Ascending aorta (tissue), 2 donors: ENCODE measurements around the gene TTLL13. TPM values are rescaled to one million over a fixed set of nuclear protein-coding genes. Genes with fewer than 3 reads are reported as not detected.
A peak's percentile ranks its signal among the peaks of the same experiment; 100 is the strongest.
"Not testable (repeated sequence)": the region's sequence is repeated elsewhere in the genome, so short reads cannot be mapped to it uniquely, and the experiment has no call there.

ENCODE experiments used
- DNase-seq, 2 donors: peaks; one replicate each; pipeline ENCODE4 v3.0.0-alpha.2; 2019; ENCODE audit warnings: low spot score in 2 of 2
- H3K27ac ChIP-seq, 2 donors: fragments of 200-600 bp; sonication (generic); one replicate each; pipeline ENCODE4 v1.5.1; 2016 to 2017; ENCODE audit warnings: mild to moderate bottlenecking in 1 of 2
- H3K27me3 ChIP-seq: fragments of 200-600 bp; sonication (generic); one replicate; pipeline ENCODE4 v1.5.1; 2017
- H3K36me3 ChIP-seq, 2 donors: fragments of 200-600 bp; sonication (generic); one replicate each; pipeline ENCODE4 v1.5.1; 2016
- H3K4me1 ChIP-seq, 2 donors: fragments of 200-600 bp; sonication (generic); one replicate each; pipeline ENCODE4 v1.5.1; 2016 to 2017; ENCODE audit warnings: mild to moderate bottlenecking in 1 of 2
- H3K4me3 ChIP-seq, 2 donors: fragments of 200-600 bp; sonication (generic); one replicate each; pipeline ENCODE4 v1.5.1; 2016 to 2017; ENCODE audit warnings: mild to moderate bottlenecking in 1 of 2
- H3K9me3 ChIP-seq, 2 donors: fragments of 200-600 bp; sonication (generic); one replicate each; pipeline ENCODE4 v1.5.1; 2016
- intact Hi-C: fragments of 100-400 bp; cut with DNase I; formaldehyde crosslinking; loops from one replicate; pipeline ENCODE4 v1.15.1; 2023
- total RNA-seq: library from RNA; depleted of rRNA; stranded (reverse); fragments of >200 nt; gene quantifications from one replicate; pipeline ENCODE4 v1.1.0, GENCODE V29; 2016
- TF ChIP-seq, protein P1 (sequence below), 3 experiments: fragments of 200-600 bp in 2 of 3; fragments of 450-650 bp in 1 of 3; sonication (generic) in 2 of 3; IDR thresholded peaks; one replicate each; pipeline ENCODE4 v1.5.1; 2016 to 2019; ENCODE audit warnings: antibody characterized with exemption in 3 of 3, mild to moderate bottlenecking in 1 of 3, moderate library complexity in 1 of 3

TTLL13 gene
- total RNA-seq, 1 donor from 2014 or later = not detected

DNA sequence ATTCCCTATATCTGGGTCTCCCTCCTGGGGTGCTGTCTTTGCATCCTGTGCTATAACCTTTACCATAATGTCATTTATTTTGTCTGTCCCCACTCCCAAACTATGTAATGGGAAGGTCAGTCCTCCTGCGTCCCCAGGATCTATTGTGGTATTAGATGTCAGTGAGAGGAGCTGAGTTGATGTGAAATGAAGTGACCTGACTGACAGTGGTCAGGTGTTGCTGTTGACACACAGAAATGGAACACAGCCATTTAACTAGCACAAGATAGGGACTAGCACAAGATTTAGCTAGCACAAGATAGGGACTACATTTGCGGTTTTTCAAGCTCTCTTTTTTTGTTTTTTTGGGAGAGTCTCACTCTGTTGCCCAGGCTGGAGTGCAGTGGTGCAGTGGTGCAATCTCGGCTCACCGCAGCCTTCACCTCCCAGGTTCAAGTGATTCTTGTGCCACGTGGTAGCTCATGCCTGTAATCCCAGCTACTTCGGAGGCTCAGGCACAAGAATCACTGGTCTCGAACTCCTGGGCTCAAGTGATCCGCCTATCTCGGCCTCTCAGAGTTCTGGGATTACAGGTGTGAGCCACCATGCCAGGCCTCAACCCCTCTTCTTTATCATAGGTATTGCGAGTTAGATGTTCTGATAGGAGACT, 21.3 kb downstream of the TTLL13 start:
- Histone ChIP-seq H3K9me3 (no peaks in the 10 kb centered on the region), H3K4me1 (peaks cover 4 to 19% of the 10 kb centered on the region in 2 donors), H3K36me3 (peaks cover 32 to 57% of the 10 kb centered on the region in 2 donors), H3K4me3 (no peak overlapping the region), H3K27me3 (no peaks in the 10 kb centered on the region), H3K27ac (no peak overlapping the region)
- intact Hi-C loops = no loop called here
- TF ChIP-seq, protein P1, sequence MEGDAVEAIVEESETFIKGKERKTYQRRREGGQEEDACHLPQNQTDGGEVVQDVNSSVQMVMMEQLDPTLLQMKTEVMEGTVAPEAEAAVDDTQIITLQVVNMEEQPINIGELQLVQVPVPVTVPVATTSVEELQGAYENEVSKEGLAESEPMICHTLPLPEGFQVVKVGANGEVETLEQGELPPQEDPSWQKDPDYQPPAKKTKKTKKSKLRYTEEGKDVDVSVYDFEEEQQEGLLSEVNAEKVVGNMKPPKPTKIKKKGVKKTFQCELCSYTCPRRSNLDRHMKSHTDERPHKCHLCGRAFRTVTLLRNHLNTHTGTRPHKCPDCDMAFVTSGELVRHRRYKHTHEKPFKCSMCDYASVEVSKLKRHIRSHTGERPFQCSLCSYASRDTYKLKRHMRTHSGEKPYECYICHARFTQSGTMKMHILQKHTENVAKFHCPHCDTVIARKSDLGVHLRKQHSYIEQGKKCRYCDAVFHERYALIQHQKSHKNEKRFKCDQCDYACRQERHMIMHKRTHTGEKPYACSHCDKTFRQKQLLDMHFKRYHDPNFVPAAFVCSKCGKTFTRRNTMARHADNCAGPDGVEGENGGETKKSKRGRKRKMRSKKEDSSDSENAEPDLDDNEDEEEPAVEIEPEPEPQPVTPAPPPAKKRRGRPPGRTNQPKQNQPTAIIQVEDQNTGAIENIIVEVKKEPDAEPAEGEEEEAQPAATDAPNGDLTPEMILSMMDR (IDR thresholded peaks at IDR 0.05) = no peak
- peak in 1 of 2 donors; percentile 35 for DNase-seq

DNA sequence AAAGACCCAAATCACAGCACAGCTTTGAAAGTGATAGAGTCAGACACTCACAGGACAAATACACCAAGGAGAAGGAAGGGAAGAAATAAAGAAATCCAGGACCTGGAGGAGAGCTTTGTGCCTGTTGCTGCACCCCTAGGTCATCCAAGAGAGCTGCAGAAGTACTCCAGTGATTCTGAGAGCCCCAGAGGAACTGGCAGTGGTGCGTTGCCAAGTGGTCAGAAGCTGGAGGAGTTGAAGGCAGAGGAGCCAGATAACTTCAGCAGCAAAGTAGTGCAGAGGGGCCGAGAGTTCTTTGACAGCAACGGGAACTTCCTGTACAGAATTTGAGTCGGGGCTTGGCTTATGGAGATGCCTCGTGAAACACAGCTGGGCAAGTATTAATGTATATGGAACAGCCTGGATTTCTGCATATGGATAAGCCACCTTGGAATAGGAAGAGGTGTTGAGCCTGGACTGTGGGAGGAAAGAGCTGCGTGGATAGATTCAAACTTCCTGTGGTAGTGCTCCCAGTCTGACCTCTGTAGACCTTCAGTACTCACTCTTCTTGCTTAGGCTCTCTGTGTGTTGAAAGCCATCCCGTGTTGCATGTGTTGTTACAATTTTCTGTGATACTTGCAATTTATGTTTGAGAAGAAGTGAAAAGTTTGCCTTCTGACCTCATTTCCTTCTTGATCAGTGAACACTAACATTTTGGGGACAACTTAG, 22.3 kb downstream of the TTLL13 start:
- intact Hi-C loops = no loop called here

DNA sequence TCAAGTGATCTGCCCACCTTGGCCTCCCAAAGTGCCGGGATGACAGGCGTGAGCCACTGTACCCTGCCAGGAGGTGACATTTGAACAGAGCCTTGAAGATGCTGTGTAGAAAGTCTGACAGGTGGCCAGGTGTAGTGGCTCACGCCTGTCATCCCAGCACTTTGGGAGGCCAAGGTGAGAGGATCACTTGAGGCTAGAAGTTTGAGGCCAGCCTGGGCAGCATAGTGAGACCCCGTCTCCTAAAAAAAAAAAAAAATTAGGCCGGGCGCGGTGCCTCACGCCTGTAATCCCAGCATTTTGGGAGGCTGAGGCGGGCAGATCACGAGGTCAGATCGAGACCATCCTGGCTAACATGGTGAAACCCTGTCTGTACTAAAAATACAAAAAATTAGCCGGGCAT, 29.1 kb downstream of the TTLL13 start:
- H3K27ac ChIP-seq, H3K4me1 ChIP-seq, intact Hi-C loops, H3K27me3 ChIP-seq, DNase-seq, H3K4me3 ChIP-seq, H3K9me3 ChIP-seq: not testable (repeated sequence)
- H3K36me3 ChIP-seq = peaks cover 9 to 19% of the 10 kb centered on the region in 2 donors

More for the DNA sequence above, 22.3 kb downstream of the TTLL13 start:
- H3K27me3 ChIP-seq = no peaks in the 10 kb centered on the region
- H3K4me3 ChIP-seq = no peak overlapping the region
- peaks cover 32 to 57% of the 10 kb centered on the region in 2 donors for H3K36me3 ChIP-seq
- H3K9me3 ChIP-seq = no peaks in the 10 kb centered on the region
- TF ChIP-seq, protein P1 (IDR thresholded peaks at IDR 0.05) = no peak
- no peak overlapping the region for H3K27ac ChIP-seq
- DNase-seq = peak in 1 of 2 donors; percentile 18
- peaks cover 4 to 19% of the 10 kb centered on the region in 2 donors for H3K4me1 ChIP-seq

DNA sequence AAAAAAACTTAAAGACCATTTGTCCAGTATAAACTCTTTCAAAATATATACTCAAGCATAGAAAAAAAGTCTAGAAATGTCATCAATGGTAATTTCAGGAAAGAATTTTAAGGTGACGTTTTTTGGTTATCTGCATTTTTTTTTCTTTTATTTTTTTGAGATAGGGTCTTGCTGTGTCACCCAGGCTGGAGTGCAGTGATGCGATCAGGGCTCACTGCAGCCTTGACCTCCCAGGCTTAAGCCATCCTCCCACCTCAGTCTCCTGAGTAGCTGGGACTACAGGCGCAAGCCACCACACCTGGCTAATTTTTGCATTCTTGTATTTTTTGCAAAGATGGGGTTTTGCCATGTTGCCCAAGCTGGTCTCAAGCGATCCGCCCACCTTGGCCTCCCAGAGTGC, 31.4 kb downstream of the TTLL13 start:
- H3K27me3 ChIP-seq, H3K9me3 ChIP-seq, H3K36me3 ChIP-seq, H3K4me3 ChIP-seq, H3K27ac ChIP-seq, DNase-seq, intact Hi-C loops, H3K4me1 ChIP-seq: not testable (repeated sequence)

DNA sequence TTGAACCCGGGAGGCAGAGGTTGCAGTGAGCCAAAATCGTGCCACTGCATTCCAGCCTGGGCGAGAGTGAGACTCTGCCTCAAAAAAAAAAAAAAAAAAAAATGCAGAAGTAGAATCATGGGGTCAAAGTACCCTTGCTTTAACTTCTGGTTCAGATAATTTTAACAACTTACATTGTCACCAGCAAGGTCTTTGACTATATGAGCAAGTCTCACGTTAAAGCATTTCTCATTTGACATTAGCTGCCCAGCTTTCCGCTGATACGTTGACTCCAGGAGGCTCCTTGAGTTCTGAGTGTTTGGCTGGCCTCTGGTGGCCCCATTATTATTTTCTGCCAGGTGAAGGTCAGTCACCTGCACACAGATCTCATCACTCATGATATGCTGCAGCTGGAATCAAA, 32.3 kb downstream of the TTLL13 start:
- H3K36me3 ChIP-seq, H3K4me3 ChIP-seq, intact Hi-C loops, H3K9me3 ChIP-seq, H3K27me3 ChIP-seq, DNase-seq, H3K27ac ChIP-seq, H3K4me1 ChIP-seq: not testable (repeated sequence)

DNA sequence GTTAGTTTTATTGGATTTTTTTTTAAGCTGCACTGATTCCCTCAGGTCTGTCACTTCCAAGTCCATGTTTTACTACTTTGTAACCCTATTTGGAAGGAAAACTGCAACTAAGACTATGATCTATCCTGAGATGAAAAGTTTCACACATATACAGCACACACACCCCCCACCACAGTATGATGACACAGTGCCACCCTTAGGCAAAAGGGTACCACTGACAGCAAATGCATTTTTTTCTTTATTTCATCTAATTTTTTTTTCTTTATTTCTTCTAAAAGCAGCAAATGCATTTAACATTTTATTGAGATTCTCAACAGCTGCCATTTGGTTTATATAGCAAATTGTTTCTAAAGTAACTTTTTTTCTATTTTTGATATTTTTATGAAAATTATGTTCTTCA, 37.3 kb downstream of the TTLL13 start:
- no peaks in the 10 kb centered on the region for H3K36me3 ChIP-seq
- no peaks in the 10 kb centered on the region for H3K4me1 ChIP-seq
- TF ChIP-seq, protein P1 (IDR thresholded peaks at IDR 0.05) = peak in 1 of 3 experiments; percentile 40
- H3K4me3 ChIP-seq = no peak overlapping the region
- no peak overlapping the region for H3K27ac ChIP-seq
- no peak for DNase-seq
- no peaks in the 10 kb centered on the region for H3K27me3 ChIP-seq
- H3K9me3 ChIP-seq = no peaks in the 10 kb centered on the region
- intact Hi-C loops = no loop called here

DNA sequence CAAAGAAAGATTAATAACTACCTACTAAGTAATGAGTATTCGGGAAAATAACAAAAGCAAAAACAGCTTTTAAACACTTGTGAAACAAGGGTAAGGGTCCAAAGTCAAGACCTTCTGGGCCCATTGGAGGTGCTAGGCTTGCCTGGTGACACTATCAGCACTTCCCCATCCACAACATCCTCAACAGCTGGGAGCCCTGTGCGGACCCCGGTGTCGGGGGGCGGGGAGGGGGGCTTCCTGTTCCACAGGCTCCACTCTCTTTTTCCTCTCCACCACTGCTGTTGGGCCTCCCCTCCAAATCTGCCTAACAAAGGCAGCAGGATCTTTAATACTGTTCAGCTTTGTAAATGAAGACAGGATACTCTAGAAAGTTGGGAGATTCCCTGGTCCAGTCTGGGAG, 37.7 kb downstream of the TTLL13 start:
- Histone ChIP-seq H3K9me3 (no peaks in the 10 kb centered on the region), H3K4me3 (no peak overlapping the region), H3K36me3 (no peaks in the 10 kb centered on the region), H3K4me1 (no peaks in the 10 kb centered on the region), H3K27me3 (no peaks in the 10 kb centered on the region), H3K27ac (no peak overlapping the region)
- intact Hi-C loops = no loop called here
- no peak for DNase-seq
- TF ChIP-seq, protein P1 (IDR thresholded peaks at IDR 0.05) = no peak
